ENCODE results near the gene EEF1AKMT2.
"Not testable (repeated sequence)": the region's sequence is repeated elsewhere in the genome, so short reads cannot be mapped to it uniquely, and the experiment has no call there.

EEF1AKMT2 gene

DNA sequence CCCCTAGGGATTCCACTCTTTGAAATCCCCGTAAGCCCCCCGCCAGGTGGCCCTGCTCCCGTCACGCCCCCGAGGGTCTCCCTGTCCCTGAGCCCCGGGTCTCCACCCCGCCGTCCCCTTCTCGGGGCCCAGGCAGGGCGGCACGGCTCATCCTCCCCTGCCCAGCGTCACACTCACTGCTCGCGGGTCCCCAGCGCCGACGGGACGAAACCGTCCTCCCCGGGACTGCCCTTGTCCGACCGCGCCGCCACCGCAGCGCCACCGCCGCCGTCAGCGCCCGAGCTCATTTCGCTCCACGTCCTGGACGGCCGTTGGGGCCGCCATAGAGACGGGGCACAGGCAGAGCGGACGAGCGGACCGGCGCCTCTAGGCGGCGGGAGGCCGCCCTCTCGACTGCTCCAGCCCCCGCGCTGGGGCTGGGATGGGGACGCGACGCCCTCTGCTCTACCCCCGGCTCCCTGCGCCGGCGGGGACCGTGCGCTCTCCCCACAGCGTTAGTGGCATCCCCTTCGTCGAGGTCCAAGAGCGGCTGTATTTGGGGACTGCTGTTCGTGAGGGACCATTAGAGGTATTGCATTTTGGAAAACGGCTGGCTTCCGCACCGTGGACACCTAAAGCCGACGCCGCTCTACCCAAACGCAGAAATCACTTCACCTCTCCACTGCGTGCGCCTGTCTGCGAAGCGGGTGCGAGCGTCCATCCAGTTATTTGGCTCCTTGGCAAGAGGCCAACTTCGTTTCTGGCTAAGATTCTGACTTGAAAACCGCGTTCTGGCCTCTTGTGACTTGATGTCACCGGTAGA is at the start of gene EEF1AKMT2:
Gene EEF1AKMT2, minus strand, starts transcription at position 341 of the 802 bp plus-strand sequence. Its CDS starts 54 bp downstream, at position 287.
- DNase-seq = peak; percentile 78

GRCh38 chr10:124837687-124838086 is 46.0 kb upstream of the EEF1AKMT2 start:
- no peak for DNase-seq

DNA sequence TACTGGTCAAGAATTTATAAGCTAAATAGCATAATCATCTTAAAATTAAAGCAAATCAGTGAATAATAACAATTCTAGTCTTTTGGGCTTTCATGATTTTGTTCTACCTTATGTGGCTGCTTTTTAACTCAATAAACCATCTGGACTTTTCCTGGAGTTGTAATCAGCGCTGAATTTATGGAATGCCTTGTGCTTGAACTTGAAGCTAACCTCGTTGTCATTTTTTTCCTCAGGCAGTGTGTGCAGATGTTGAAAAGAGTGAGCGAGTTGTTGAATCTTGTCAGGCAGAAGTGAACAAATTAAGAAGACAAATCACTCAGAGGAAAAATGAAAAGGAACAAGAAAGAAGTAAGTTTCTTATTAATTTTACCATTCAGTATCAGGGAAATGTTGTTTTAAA is 39.4 kb upstream of the EEF1AKMT2 start:
- DNase-seq = no peak

- no peak for DNase-seq
These were observed 38.8 kb upstream of the EEF1AKMT2 start for GRCh38 chr10:124830445-124830844.

- DNase-seq = no peak
These were observed 37.9 kb upstream of the EEF1AKMT2 start for GRCh38 chr10:124829447-124830115.

- DNase-seq = no peak
These were observed 35.8 kb upstream of the EEF1AKMT2 start for GRCh38 chr10:124827474-124827873.

GRCh38 chr10:124826262-124826661 is 34.6 kb upstream of the EEF1AKMT2 start:
- no peak for DNase-seq

DNA sequence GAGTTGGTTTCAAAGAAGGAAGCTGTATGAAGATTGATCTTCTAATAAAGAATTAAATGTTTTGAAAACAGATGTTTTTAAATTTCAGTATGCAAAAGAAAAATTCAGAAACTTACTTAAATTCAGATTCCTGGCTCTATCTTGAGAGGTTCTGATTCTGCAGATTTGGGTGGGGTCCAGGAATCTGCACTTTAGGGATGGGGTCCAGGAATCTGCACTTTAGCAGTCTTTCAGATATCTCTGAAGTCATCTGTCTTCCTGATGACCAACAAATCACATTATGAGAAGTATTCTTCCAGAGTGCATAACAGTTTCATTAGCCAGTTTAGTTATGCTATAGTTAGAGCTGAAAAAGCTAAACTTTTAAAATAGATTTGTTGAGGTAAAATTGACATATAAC is 34.0 kb upstream of the EEF1AKMT2 start:
- DNase-seq = no peak

- DNase-seq = not testable (repeated sequence)
These were observed 33.2 kb upstream of the EEF1AKMT2 start for GRCh38 chr10:124824932-124825331.

- DNase-seq = no peak
These were observed 32.8 kb upstream of the EEF1AKMT2 start for GRCh38 chr10:124824507-124824906.

- DNase-seq = no peak
These were observed 29.8 kb upstream of the EEF1AKMT2 start for GRCh38 chr10:124821520-124821919.

DNA sequence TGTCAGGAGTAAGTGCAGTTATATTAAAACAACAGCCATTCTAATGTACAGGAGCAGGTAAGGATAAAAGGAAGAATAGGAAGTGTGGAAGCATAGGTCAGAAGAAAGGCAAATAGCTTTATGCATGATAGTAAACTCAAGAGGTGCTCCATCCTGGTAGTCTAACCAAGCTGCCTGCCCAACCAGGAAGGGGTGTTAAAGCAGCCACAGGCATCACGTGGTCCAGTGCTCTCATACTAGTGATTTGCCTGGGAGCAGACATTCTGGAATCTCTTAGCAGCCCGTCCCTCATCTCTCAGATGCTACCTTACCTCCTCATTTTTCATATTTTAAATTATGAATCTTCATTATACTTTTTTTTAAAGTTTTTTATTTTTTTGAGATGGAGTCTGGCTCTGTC is 28.4 kb upstream of the EEF1AKMT2 start:
- DNase-seq = no peak

GRCh38 chr10:124802313-124802675 is 10.6 kb upstream of the EEF1AKMT2 start:
- DNase-seq = no peak

GRCh38 chr10:124799211-124799610 is 7.5 kb upstream of the EEF1AKMT2 start:
- no peak for DNase-seq

- DNase-seq = no peak
These were observed 7.1 kb upstream of the EEF1AKMT2 start for GRCh38 chr10:124798781-124799180.

DNA sequence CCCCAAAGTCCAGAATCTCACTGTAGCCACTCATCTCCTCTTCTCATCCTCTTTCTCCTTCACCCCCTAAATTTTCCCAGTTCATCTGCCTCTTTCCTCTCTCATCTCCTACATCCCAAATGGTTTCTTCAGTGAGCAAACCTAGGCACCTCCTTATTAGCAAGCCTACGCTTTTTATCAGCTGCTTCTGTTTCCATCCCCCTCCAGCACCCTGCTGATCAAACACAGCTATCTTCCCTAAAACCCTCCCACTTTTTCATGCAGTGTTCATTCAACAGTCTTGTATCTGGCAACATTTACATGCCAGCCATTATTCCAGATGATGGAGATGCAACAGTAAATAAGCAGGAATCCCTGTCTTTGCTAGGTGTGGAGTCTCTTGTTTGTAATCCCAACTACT is 6.7 kb upstream of the EEF1AKMT2 start:
- DNase-seq = no peak

GRCh38 chr10:124792998-124793352 is 1.3 kb upstream of the EEF1AKMT2 start:
- DNase-seq = no peak

GRCh38 chr10:124782900-124783299 is 8.8 kb downstream of the EEF1AKMT2 start:
- DNase-seq = not testable (repeated sequence)

- DNase-seq = no peak
These were observed 22.9 kb downstream of the EEF1AKMT2 start for GRCh38 chr10:124768791-124769190.

DNA sequence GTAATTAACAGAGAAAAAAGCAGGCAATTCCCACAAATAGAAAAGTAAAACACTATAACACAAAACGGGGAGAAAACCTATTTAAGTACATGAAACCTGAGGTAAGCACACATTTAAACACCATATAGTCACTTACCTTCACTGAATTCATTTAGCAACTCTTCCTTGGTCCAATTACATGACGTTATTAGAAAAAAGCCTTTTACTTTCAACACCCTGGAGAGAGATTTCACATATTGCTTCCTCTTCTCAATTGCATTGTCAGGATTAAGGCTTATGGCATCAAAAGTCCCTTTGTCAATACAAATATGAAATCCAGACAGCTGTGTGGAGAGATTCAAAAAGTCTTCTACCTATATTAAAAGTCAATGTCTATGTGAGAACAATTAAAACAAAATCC is 26.4 kb downstream of the EEF1AKMT2 start:
- DNase-seq = no peak

GRCh38 chr10:124763267-124763666 is 28.4 kb downstream of the EEF1AKMT2 start:
- no peak for DNase-seq

DNA sequence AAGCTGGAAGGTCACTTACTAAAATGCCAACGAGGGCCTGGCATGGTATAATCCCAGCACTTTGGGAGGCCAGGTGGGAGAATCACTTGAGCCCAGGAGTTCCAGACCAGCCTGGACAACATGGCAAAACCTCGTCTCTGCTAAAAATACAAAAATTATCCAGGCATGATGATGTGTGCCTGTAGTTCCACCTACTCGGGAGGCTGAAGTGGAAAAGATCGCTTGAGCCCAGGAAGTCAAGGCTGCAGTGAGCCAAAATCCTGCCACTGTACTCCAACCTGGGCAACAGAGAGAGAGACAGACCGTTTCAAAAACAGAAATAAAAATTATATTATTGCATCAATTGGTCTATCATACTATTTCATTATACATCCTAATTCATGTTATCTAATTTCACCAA is 29.4 kb downstream of the EEF1AKMT2 start:
- no peak for DNase-seq

DNA sequence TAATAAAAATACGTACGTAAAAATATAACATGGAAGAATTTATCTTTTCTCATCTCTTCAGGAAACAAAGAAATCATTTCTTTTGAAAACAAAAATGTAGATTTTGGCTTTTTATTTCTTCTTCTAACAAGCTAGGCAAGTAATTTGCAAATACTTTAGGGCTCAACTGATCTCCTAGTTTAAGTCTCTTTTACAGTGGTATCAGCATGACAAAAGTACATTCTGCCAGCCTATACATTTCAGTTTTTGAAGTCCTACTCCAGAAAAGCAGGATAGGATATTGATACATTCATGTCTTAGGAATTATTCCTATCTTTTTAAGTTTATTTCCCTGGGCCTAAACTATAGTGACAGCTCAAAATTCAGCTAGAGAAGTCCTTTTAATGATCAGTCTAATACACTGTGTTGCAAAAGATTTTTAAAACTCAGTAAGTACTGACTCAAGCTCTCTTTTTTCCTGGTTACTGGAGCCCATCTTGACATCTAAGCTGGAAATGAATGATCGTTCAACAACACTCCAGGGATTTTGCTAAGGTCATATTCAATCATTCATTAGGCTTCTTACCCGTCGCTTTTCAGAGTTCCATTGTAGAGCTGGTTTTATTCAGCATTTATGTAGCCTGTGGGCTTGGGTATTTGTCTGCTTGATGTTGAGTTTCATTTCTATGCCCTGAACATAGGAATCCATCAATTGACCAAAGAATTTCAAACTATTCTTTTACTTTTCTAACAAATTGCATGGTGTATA is 35.4 kb downstream of the EEF1AKMT2 start:
- DNase-seq = no peak

- no peak for DNase-seq
These were observed 36.1 kb downstream of the EEF1AKMT2 start for GRCh38 chr10:124755581-124755980.

All from activated gamma-delta T cell treated with Interleukin-2 at 50 U/mL for 16 hours (primary cell).